ENCODE results near the gene RABGAP1.

GRCh38 chr9:122923947-122924346 is 16.9 kb upstream of the RABGAP1 start:
- TF ChIP-seq CTCF (conservative IDR thresholded peaks at IDR 0.05) (no peak), EZH2 (IDR thresholded peaks at IDR 0.05; ENCODE audit: low read depth) (no peak)
